ENCODE results near the gene ADGRB3. TPM values are rescaled to one million over a fixed set of nuclear protein-coding genes. Genes with fewer than 3 reads are reported as not detected.

The ADGRB3 gene
- total RNA-seq, 2 donors from 2014 or later, result 1.3 to 2.4 TPM

- no peak for DNase-seq (ENCODE audit: low spot score)
- H3K27me3 ChIP-seq, result no peaks in the 10 kb centered on the region
These were observed 83.4 kb downstream of the ADGRB3 start for GRCh38 chr6:68718385-68719073.

GRCh38 chr6:68719761-68720160 is 84.7 kb downstream of the ADGRB3 start:
- Histone ChIP-seq H3K9me3 (no peaks in the 10 kb centered on the region), H3K36me3 (no peaks in the 10 kb centered on the region), H3K27ac (peak overlapping the region in 1 of 2 donors; percentile 70), H3K27me3 (no peaks in the 10 kb centered on the region), H3K4me1 (no peaks in the 10 kb centered on the region), H3K4me3 (no peak overlapping the region)
- DNase-seq (ENCODE audit: low spot score), result no peak
- TF ChIP-seq, protein P1, sequence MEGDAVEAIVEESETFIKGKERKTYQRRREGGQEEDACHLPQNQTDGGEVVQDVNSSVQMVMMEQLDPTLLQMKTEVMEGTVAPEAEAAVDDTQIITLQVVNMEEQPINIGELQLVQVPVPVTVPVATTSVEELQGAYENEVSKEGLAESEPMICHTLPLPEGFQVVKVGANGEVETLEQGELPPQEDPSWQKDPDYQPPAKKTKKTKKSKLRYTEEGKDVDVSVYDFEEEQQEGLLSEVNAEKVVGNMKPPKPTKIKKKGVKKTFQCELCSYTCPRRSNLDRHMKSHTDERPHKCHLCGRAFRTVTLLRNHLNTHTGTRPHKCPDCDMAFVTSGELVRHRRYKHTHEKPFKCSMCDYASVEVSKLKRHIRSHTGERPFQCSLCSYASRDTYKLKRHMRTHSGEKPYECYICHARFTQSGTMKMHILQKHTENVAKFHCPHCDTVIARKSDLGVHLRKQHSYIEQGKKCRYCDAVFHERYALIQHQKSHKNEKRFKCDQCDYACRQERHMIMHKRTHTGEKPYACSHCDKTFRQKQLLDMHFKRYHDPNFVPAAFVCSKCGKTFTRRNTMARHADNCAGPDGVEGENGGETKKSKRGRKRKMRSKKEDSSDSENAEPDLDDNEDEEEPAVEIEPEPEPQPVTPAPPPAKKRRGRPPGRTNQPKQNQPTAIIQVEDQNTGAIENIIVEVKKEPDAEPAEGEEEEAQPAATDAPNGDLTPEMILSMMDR (IDR thresholded peaks at IDR 0.05), result no peak

More at GRCh38 chr6:68718385-68719073, 83.4 kb downstream of the ADGRB3 start:
- Histone ChIP-seq H3K4me1 (no peaks in the 10 kb centered on the region), H3K4me3 (no peak overlapping the region), H3K36me3 (no peaks in the 10 kb centered on the region), H3K9me3 (no peaks in the 10 kb centered on the region), H3K27ac (peak overlapping the region; percentile 27 to 70)
- TF ChIP-seq, protein P1 (IDR thresholded peaks at IDR 0.05), result no peak

GRCh38 chr6:68722891-68723527 is 87.9 kb downstream of the ADGRB3 start:
- H3K36me3 ChIP-seq, result no peaks in the 10 kb centered on the region
- TF ChIP-seq, protein P1 (IDR thresholded peaks at IDR 0.05), result no peak
- no peak overlapping the region for H3K4me3 ChIP-seq
- no peaks in the 10 kb centered on the region for H3K9me3 ChIP-seq
- no peak for DNase-seq (ENCODE audit: low spot score)
- no peaks in the 10 kb centered on the region for H3K4me1 ChIP-seq
- H3K27ac ChIP-seq, result no peak overlapping the region
- H3K27me3 ChIP-seq, result no peaks in the 10 kb centered on the region

- H3K36me3 ChIP-seq, result no peaks in the 10 kb centered on the region
- H3K9me3 ChIP-seq, result no peaks in the 10 kb centered on the region
These were observed 89.0 kb downstream of the ADGRB3 start for GRCh38 chr6:68724060-68724459.

DNA sequence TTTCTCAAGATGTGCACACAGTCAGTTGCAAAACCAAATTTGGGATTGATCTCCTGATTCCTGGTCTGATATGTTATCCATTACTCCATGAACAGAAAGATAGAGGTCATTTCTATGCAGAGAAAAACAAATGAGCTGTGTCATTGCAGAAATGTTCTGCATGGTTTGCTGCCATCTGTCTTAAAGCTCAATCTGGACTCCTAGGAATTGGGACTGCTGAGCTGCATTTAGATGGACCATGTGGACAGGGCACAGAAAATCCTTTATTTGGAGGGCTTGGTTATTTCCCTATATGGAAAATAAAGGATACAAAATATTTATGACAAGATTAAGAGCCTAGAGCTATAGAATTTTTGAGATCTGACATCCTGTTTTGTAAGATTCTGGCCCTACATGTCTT is 91.3 kb downstream of the ADGRB3 start:
- no peaks in the 10 kb centered on the region for H3K4me1 ChIP-seq
- H3K4me3 ChIP-seq, result no peak overlapping the region
- no peaks in the 10 kb centered on the region for H3K9me3 ChIP-seq
- TF ChIP-seq, protein P1 (IDR thresholded peaks at IDR 0.05), result peak in 1 of 2 donors; percentile 15
- DNase-seq (ENCODE audit: low spot score), result no peak
- no peak overlapping the region for H3K27ac ChIP-seq
- H3K36me3 ChIP-seq, result no peaks in the 10 kb centered on the region
- no peaks in the 10 kb centered on the region for H3K27me3 ChIP-seq

More at GRCh38 chr6:68724060-68724459, 89.0 kb downstream of the ADGRB3 start:
- no peak for DNase-seq (ENCODE audit: low spot score)
- H3K4me1 ChIP-seq, result no peaks in the 10 kb centered on the region
- H3K27ac ChIP-seq, result no peak overlapping the region
- H3K27me3 ChIP-seq, result no peaks in the 10 kb centered on the region
- no peak overlapping the region for H3K4me3 ChIP-seq
- TF ChIP-seq, protein P1 (IDR thresholded peaks at IDR 0.05), result no peak
